Skeletal muscle cell (primary cell): ENCODE measurements around the gene PREX1.

ENCODE experiments used
- DNase-seq: peaks from one replicate; pipeline ENCODE4 v3.0.0-alpha.2; 2010; ENCODE audit warnings: low read depth
- H3K4me3 ChIP-seq: 2 replicates; pipeline ENCODE4 v1.5.1; 2011; ENCODE audit warnings: low read depth, mild to moderate bottlenecking, control low read depth, low read length, moderate library complexity

PREX1 gene

GRCh38 chr20:48711044-48711428, 116.8 kb downstream of the PREX1 start:
- no peak overlapping the region for H3K4me3 ChIP-seq
- DNase-seq = no peak

DNA sequence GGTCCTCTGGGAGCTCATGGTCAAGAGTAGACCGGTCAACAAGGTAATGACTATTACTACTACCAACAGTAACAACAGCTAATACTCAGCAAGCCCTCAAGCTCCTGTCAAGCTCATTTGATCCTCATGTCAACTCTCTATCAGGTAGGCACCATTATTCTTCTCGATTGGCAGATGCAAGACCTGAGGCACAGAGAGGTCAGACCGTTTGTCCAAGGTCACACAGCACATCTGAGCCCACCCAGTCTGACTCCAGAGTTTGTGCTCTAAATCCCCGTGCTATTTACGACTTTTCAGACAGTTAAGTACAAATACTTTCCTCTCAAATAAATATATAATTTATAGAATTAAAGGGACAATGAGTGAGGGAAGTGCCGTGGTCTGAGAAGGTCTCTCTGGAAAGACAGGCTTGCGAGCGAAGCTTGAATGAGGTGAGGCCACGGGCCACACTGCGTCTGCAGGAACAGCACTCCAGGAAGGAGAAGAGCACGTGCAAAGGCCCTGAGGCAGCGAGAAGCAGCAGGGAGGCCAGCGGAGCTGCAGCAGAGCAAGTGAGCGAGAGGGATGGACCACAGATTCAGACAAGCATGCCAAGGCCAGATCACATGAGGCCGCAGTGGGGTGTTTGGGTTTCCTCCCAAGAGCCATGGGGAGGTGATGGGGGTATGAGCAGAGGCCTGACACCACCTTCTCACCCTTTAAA, 117.3 kb downstream of the PREX1 start:
- no peak overlapping the region for H3K4me3 ChIP-seq
- DNase-seq = no peak

DNA sequence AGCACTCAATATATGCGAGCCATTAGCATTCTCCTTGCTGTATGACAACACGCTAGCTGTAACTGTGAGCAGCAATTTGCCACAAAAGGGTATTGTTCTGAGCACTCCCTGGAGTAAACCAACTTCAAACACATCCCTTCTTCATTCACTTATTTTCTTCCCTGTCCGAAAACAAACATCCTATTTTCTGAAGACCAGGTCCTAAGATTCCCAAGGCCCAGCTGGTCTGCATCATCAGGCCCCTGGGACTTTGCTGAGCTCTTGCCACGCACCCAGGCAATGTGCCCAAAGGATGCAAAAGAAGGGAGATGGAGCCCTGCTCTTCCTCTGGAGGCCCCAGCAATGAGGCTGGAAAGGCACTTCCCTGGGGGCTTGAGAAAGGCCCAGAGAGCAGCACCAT, 118.1 kb downstream of the PREX1 start:
- no peak overlapping the region for H3K4me3 ChIP-seq
- DNase-seq = no peak

- no peak for DNase-seq
- no peak overlapping the region for H3K4me3 ChIP-seq
Measured at GRCh38 chr20:48709058-48709691, 118.6 kb downstream of the PREX1 start.

DNA sequence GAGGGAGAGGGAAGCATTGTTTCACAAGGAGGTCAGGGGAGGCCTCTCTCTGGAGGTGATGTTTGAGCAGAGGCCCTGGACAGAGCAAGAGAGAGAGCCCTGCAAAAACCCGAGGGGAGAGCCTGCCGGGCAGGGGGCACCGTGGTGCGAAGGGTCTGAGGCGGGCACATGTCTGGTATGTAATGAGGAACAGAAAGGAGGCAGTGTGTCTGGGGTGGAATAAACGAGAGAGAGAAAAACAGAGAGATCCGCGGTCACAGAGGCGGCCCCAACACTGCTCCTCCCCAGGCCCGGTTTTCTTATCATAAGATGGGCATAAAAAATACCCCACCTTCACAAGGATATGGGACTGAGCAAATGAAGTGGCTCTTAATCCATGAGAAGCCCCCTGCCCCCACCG, 119.2 kb downstream of the PREX1 start:
- no peak for DNase-seq
- no peak overlapping the region for H3K4me3 ChIP-seq

GRCh38 chr20:48708116-48708515, 119.7 kb downstream of the PREX1 start:
- DNase-seq = no peak
- no peak overlapping the region for H3K4me3 ChIP-seq

GRCh38 chr20:48706710-48707365, 121.0 kb downstream of the PREX1 start:
- no peak overlapping the region for H3K4me3 ChIP-seq
- DNase-seq = no peak

- peak; percentile 62 for DNase-seq
- no peak overlapping the region for H3K4me3 ChIP-seq
Measured at GRCh38 chr20:48706116-48706656, 121.6 kb downstream of the PREX1 start.

- DNase-seq = peak; percentile 69
- no peak overlapping the region for H3K4me3 ChIP-seq
Measured at GRCh38 chr20:48705240-48706115, 122.3 kb downstream of the PREX1 start.

- H3K4me3 ChIP-seq = no peak overlapping the region
- no peak for DNase-seq
Measured at GRCh38 chr20:48704761-48705160, 123.0 kb downstream of the PREX1 start.

DNA sequence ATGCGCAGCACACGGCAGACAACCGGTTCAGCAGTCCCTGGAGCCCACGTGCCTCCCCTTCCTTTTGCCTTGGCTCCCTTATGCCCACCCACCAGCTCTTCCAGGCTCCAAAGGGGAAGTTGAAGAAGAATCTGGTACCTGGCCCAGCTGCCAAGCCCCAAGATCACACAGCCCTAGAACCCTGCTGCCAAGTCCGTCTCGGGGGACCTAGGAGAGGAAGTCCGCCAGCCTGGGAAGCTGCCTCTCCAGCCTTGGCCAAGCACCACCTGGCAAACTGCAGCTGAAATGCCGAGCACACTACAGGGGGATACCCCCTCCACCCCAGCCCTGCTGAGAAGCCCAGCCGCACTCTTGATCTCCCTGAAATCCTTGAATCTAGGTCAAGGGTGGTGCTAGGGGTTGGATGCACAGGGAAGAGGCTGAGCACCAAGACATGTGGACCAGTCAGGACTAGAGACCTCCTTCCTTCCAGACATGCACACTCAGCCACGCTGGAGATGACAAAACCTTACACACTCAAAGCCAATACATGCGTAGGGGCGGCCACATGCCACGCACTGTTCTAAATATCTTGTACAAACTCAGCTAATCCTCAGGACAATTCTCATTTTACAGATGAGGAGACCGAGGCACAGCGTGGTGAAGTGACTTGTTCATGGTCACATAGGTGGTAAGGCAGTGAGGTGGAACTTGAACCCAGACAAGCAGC, 124.1 kb downstream of the PREX1 start:
- DNase-seq = no peak
- H3K4me3 ChIP-seq = no peak overlapping the region

DNA sequence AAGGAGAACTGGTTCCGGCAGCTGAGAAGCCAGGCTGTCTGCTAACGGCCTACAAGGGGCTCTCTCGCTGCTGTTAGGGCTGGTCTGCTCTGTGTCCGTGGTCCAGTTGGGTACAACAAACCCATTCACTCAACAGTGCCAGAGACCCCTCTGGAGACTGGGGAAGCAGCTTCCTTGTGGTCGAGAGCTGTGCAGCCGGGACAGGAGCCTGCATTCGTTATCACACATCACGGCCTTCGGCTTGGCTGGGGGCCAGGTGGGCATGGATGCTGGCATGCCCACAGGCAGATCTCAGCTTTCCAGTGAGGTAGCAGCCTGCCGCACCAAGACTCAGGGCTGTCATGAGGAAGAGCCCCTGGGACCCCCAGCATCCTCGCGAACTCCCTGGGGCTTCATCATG, 124.7 kb downstream of the PREX1 start:
- DNase-seq = no peak
- no peak overlapping the region for H3K4me3 ChIP-seq

DNA sequence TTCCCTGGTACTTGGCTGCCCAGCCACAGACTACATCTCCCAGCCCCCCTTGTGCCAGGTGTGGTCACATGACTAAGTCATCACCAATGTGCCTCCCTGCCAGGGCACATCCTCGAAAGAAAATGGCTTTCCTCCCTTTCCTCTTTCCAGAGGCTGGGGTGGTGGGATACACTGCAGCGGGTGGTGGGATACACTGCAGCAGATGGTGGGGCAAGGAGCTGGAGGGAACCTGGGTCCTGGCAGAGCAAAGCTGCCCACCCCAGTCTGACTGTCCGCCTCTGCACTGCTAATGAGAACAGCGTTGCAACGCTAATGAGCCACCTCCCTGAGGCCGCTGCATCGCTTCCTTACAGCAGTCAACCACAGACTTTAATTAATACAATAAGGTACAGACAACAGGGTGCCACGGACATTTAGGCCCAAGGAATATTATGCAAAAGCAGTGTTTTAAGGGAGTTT, 125.3 kb downstream of the PREX1 start:
- H3K4me3 ChIP-seq = no peak overlapping the region
- DNase-seq = no peak

- H3K4me3 ChIP-seq = no peak overlapping the region
- DNase-seq = no peak
Measured at GRCh38 chr20:48701702-48702101, 126.1 kb downstream of the PREX1 start.

DNA sequence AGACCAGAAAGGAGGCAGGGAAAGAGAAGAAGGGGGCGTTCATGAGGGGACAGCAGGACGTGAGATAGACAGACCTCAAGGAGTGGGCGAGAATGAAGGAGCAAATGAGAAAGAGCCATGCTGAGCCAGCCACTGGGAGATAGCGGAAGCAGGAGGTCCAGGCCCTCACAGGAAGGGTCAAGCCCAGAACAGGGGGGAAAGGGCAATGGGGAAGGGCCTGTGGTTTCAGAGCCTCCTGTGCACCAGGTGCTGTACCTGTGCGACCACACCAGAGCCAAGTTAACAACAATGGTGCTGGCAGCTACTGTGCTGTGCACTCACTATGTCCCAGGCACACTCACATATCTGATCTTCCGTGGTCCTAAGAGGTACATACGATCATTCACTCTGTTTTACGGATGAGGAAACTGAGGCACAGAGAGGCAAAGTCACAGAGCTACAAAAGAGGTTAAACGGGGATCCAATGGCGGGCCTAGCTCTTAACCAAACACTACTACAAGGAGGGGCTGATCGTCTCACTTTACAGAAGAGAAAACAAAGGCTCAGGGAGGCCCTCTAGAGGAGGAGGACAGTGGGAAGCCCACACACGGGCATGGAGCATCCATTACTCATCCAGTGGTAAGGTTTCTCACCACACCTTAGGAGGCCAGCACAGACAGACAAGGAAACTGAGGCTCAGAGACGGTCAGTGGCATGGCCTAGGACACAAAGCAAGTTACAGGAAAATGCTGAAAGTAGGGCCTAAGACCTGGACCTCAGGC, 129.1 kb downstream of the PREX1 start:
- no peak for DNase-seq
- H3K4me3 ChIP-seq = no peak overlapping the region

GRCh38 chr20:48697845-48698491, 129.8 kb downstream of the PREX1 start:
- DNase-seq = peak; percentile 32
- no peak overlapping the region for H3K4me3 ChIP-seq

GRCh38 chr20:48696671-48697070, 131.1 kb downstream of the PREX1 start:
- no peak for DNase-seq
- no peak overlapping the region for H3K4me3 ChIP-seq

- no peak for DNase-seq
- H3K4me3 ChIP-seq = no peak overlapping the region
Measured at GRCh38 chr20:48695738-48696137, 132.1 kb downstream of the PREX1 start.
